LNCaP clone FGC (cell line): ENCODE results near the gene KRTAP12-4.
"Not testable (repeated sequence)": the region's sequence is repeated elsewhere in the genome, so short reads cannot be mapped to it uniquely, and the experiment has no call there.

Experiments used
- DNase-seq: peaks from one replicate; pipeline ENCODE4 v3.0.0-alpha.2; 2011; ENCODE audit warnings: low read depth
- H3K4me3 ChIP-seq: 2 replicates; pipeline ENCODE4 v1.5.1; 2011; ENCODE audit warnings: mild to moderate bottlenecking, low read depth, low read length, control low read depth
- CTCF ChIP-seq: IDR thresholded peaks from 2 replicates; pipeline ENCODE4 v1.5.1; 2012; ENCODE audit warnings: mild to moderate bottlenecking; ENCODE audit not compliant: control insufficient read depth, insufficient read depth; ENCODE audit errors: extremely low read depth

KRTAP12-4 gene

GRCh38 chr21:44686000-44686781, 31.7 kb upstream of the KRTAP12-4 start:
- no peak overlapping the region for H3K4me3 ChIP-seq
- TF ChIP-seq CTCF = no peak
- no peak for DNase-seq

GRCh38 chr21:44685050-44685449, 30.6 kb upstream of the KRTAP12-4 start:
- DNase-seq, H3K4me3 ChIP-seq: not testable (repeated sequence)

- H3K4me3 ChIP-seq = no peak overlapping the region
- no peak for TF ChIP-seq CTCF
- DNase-seq = no peak
Observed at GRCh38 chr21:44684483-44684882, 30.0 kb upstream of the KRTAP12-4 start.

GRCh38 chr21:44684077-44684476, 29.6 kb upstream of the KRTAP12-4 start:
- no peak overlapping the region for H3K4me3 ChIP-seq
- no peak for DNase-seq
- no peak for TF ChIP-seq CTCF

GRCh38 chr21:44682580-44683151, 28.2 kb upstream of the KRTAP12-4 start:
- H3K4me3 ChIP-seq = no peak overlapping the region
- TF ChIP-seq CTCF = no peak
- no peak for DNase-seq

- DNase-seq = no peak
- H3K4me3 ChIP-seq = no peak within 1 kb of the TSS
- no peak for TF ChIP-seq CTCF
Observed at GRCh38 chr21:44681861-44682579, 27.6 kb upstream of the KRTAP12-4 start, which contains the start of gene KRTAP12-1. TSS of gene KRTAP12-1 (minus strand) at chr21:44682163. CDS start at chr21:44682123, 40 bp downstream.

GRCh38 chr21:44681152-44681551, 26.7 kb upstream of the KRTAP12-4 start:
- no peak overlapping the region for H3K4me3 ChIP-seq
- no peak for DNase-seq
- no peak for TF ChIP-seq CTCF
